Vagina (tissue), 2 donors: Measurements from ENCODE around the gene TSC2. TPM values are rescaled to one million over a fixed set of nuclear protein-coding genes. Genes with fewer than 3 reads are reported as not detected.

Experiments used
- DNase-seq, 2 donors: peaks; one replicate each; pipeline ENCODE4 v3.0.0-alpha.2; 2017; ENCODE audit errors: extremely low spot score in 2 of 2
- H3K27ac ChIP-seq: fragments of 200-600 bp; sonication (generic); one replicate; pipeline ENCODE4 v1.5.1; 2019
- H3K27me3 ChIP-seq: fragments of 200-600 bp; sonication (generic); one replicate; pipeline ENCODE4 v1.5.1; 2019
- H3K36me3 ChIP-seq, 2 donors: fragments of 200-600 bp; sonication (generic); one replicate each; pipeline ENCODE4 v1.5.1; 2017 to 2019
- H3K4me1 ChIP-seq: fragments of 200-600 bp; sonication (generic); one replicate; pipeline ENCODE4 v1.5.1; 2019
- H3K4me3 ChIP-seq, 2 donors: fragments of 200-600 bp; sonication (generic); 1 replicate in 1 of 2; 2 replicates in 1 of 2; pipeline ENCODE4 v1.5.1; 2016 to 2019
- H3K9me3 ChIP-seq: fragments of 200-600 bp; sonication (generic); one replicate; pipeline ENCODE4 v1.5.1; 2019
- POLR2A ChIP-seq, 2 donors: fragments of 450-650 bp; IDR thresholded peaks; one replicate each; pipeline ENCODE4 v1.6.1; 2017; ENCODE audit warnings: antibody characterized with exemption in 2 of 2, mild to moderate bottlenecking in 2 of 2, moderate library complexity in 2 of 2
- POLR2AphosphoS5 ChIP-seq, 2 donors: sonication (generic); formaldehyde crosslinking; IDR thresholded peaks; one replicate each; pipeline ENCODE4 v1.9.0; 2017; ENCODE audit warnings: antibody characterized with exemption in 2 of 2, mild to moderate bottlenecking in 2 of 2, low read depth in 1 of 2; ENCODE audit not compliant: insufficient read depth in 1 of 2
- intact Hi-C: fragments of 100-400 bp; cut with DNase I; formaldehyde crosslinking; loops from one replicate; pipeline ENCODE4 v1.15.1; 2023
- total RNA-seq: library from RNA; depleted of rRNA; stranded (reverse); fragments of >200 nt; gene quantifications from one replicate; pipeline ENCODE4 v1.2.3, GENCODE V29; 2016
- TF ChIP-seq, protein P1 (sequence below), 3 experiments: fragments of 450-650 bp in 2 of 3; fragments of 200-600 bp in 1 of 3; sonication (generic) in 1 of 3; IDR thresholded peaks; one replicate each; pipeline ENCODE4 v1.5.1; 2017 to 2019; ENCODE audit warnings: antibody characterized with exemption in 3 of 3, mild to moderate bottlenecking in 2 of 3, moderate library complexity in 2 of 3

The TSC2 gene
- total RNA-seq, 1 donor from 2014 or later, result 78.6 TPM

DNA sequence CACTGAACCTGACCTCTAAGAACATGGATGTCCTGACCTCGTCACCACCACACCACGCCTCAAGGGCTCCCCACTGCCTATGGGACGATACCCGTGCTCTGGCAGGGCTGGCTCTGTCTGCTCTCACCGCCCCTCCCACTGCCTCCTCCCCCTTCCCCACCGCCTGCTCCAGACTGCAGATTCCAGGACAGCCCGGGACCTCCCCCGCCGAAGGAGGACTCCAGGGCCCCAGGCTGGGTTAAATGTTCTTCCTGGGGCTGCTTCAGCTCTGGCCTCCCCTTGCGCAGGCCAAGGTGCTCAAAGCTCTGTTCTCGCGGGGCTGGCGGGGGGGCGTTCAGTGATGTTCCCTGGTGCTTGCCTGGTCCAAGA, 25.1 kb upstream of the TSC2 start:
- TF ChIP-seq, protein P1, sequence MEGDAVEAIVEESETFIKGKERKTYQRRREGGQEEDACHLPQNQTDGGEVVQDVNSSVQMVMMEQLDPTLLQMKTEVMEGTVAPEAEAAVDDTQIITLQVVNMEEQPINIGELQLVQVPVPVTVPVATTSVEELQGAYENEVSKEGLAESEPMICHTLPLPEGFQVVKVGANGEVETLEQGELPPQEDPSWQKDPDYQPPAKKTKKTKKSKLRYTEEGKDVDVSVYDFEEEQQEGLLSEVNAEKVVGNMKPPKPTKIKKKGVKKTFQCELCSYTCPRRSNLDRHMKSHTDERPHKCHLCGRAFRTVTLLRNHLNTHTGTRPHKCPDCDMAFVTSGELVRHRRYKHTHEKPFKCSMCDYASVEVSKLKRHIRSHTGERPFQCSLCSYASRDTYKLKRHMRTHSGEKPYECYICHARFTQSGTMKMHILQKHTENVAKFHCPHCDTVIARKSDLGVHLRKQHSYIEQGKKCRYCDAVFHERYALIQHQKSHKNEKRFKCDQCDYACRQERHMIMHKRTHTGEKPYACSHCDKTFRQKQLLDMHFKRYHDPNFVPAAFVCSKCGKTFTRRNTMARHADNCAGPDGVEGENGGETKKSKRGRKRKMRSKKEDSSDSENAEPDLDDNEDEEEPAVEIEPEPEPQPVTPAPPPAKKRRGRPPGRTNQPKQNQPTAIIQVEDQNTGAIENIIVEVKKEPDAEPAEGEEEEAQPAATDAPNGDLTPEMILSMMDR (IDR thresholded peaks at IDR 0.05), result no peak
- TF ChIP-seq POLR2A (IDR thresholded peaks at IDR 0.05), result no peak
- TF ChIP-seq POLR2AphosphoS5 (IDR thresholded peaks at IDR 0.05; ENCODE audit: insufficient read depth in 1 of 2, low read depth in 1 of 2), result no peak
- H3K36me3 ChIP-seq, result no peaks in the 10 kb centered on the region
- H3K9me3 ChIP-seq, result no peaks in the 10 kb centered on the region
- no peak for DNase-seq
- peak overlapping the region; percentile 24 to 42 for H3K4me3 ChIP-seq
- H3K27me3 ChIP-seq, result peaks cover 11% of the 10 kb centered on the region
- H3K27ac ChIP-seq, result peak overlapping the region; percentile 73
- H3K4me1 ChIP-seq, result peaks cover 57% of the 10 kb centered on the region
- intact Hi-C loops, result loop anchor here (5.0 kb wide), 1 partner anchor 120 kb away; no protein-coding TSS in a partner anchor

DNA sequence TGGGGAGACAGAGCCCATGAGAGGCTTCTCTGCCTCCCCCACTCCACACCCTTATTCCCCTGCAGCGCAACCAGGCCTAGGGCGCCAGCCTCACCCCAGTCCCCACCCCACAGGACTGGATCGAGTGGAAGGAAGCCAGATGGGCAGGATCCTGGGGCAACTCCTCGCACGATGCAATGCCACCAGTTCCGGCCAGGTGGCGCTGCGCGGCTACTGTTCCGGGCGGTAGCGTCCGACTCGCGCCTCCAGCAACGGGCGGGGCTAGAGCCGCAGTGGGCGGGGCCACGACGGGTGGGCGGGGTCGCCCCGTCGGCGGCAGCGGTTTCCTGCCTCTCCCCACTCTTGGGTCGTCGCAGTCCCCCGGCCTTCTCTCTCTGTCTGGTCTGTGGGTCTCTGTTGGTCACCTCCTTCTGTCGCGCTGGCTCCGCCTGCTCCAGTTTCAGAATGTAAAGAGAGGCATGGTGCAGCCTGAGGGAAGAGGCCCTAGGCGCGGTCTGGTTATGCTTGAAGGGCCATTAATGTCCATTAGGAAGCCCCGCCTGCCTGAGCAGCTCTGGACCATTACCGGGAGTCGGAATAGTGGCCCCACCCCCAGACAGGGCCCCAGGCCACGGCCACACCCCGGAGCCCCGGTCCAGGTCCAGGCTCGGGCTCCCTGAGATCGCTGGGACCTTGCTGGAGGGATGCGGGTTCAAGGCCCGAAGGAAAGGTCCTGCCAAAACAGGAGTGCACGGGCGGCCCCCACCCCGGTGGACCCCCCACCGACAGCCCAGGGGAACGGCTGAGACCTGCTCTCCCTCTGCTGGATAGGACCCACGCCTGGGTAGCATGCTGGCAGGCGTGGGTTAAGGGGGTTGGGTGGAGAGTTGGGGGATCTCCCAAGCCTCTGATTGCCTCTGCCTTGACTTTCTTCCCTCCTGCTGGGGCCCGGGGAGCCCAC, 24.4 kb upstream of the TSC2 start:
- peaks cover 11% of the 10 kb centered on the region for H3K27me3 ChIP-seq
- peak overlapping the region; percentile 73 for H3K27ac ChIP-seq
- intact Hi-C loops, result loop anchor here (5.0 kb wide), 1 partner anchor 119 kb away; no protein-coding TSS in a partner anchor
- H3K9me3 ChIP-seq, result no peaks in the 10 kb centered on the region
- H3K4me1 ChIP-seq, result peaks cover 63% of the 10 kb centered on the region
- H3K36me3 ChIP-seq, result no peaks in the 10 kb centered on the region
- peak overlapping the region; percentile 24 to 42 for H3K4me3 ChIP-seq
- no peak for DNase-seq
- TF ChIP-seq POLR2A (IDR thresholded peaks at IDR 0.05), result no peak
- TF ChIP-seq POLR2AphosphoS5 (IDR thresholded peaks at IDR 0.05; ENCODE audit: insufficient read depth in 1 of 2, low read depth in 1 of 2), result peak; percentile 73 to 78
- TF ChIP-seq, protein P1 (IDR thresholded peaks at IDR 0.05), result peak; percentile 92 to 98 (median 98)

DNA sequence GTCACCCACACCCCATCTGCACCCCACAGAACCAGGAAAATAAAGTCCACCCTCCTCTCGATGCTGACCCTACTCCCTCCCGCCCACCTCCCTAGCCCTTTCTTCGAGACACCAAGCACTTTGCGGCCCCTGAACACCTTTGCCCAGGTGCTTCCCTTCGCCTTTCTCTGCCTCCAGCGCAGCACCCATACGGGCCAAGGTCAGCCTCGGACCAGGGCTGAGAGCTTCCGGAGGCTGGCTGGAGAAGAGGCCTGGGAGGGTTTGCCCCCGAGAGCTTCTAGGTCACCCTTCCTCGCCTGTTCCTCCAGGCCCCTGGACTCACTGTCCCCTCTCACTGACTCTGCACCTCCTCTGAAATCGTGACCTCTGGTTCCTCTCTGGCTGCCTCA, 23.8 kb upstream of the TSC2 start:
- TF ChIP-seq POLR2AphosphoS5 (IDR thresholded peaks at IDR 0.05; ENCODE audit: insufficient read depth in 1 of 2, low read depth in 1 of 2) (no peak), POLR2A (IDR thresholded peaks at IDR 0.05) (no peak)
- TF ChIP-seq, protein P1 (IDR thresholded peaks at IDR 0.05), result no peak
- DNase-seq, result no peak
- H3K36me3 ChIP-seq, result no peaks in the 10 kb centered on the region
- H3K4me3 ChIP-seq, result peak overlapping the region in 1 of 2 donors; percentile 24
- intact Hi-C loops, result loop anchor here (5.0 kb wide), 1 partner anchor 118 kb away; no protein-coding TSS in a partner anchor
- H3K4me1 ChIP-seq, result peaks cover 70% of the 10 kb centered on the region
- H3K9me3 ChIP-seq, result no peaks in the 10 kb centered on the region
- H3K27ac ChIP-seq, result peak overlapping the region; percentile 73
- peaks cover 11% of the 10 kb centered on the region for H3K27me3 ChIP-seq

DNA sequence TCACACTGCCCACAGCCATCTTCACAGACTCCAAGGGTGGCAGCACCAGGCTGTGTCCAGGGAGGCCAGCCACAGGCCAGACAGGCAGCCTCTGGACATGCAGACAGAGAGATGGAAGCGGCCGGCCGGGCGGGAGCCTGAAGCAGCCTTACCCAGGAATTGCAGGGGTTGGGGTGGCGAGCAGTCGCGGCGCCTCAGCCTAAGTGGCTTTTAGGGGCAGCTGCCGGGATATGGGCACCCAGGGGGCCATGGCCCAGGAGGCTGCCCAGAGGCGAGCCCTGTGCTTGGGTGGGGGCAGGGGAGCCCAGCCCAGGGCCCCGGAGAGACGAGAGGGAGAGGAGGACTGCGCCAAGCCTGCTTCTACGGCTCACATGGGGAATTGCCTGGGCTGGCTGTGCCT, 22.5 kb upstream of the TSC2 start:
- H3K4me1 ChIP-seq, result peaks cover 71% of the 10 kb centered on the region
- no peak overlapping the region for H3K4me3 ChIP-seq
- H3K36me3 ChIP-seq, result no peaks in the 10 kb centered on the region
- DNase-seq, result no peak
- H3K9me3 ChIP-seq, result no peaks in the 10 kb centered on the region
- TF ChIP-seq, protein P1 (IDR thresholded peaks at IDR 0.05), result no peak
- TF ChIP-seq POLR2AphosphoS5 (IDR thresholded peaks at IDR 0.05; ENCODE audit: insufficient read depth in 1 of 2, low read depth in 1 of 2) (no peak), POLR2A (IDR thresholded peaks at IDR 0.05) (no peak)
- intact Hi-C loops, result no loop called here
- H3K27me3 ChIP-seq, result peaks cover 2% of the 10 kb centered on the region
- no peak overlapping the region for H3K27ac ChIP-seq
